ENCODE data around the gene ESRRB. TPM values are rescaled to one million over a fixed set of nuclear protein-coding genes. Genes with fewer than 3 reads are reported as not detected.

ESRRB gene
- not detected for polyA plus RNA-seq (2012; ENCODE audit: insufficient read depth, insufficient read length)

DNA sequence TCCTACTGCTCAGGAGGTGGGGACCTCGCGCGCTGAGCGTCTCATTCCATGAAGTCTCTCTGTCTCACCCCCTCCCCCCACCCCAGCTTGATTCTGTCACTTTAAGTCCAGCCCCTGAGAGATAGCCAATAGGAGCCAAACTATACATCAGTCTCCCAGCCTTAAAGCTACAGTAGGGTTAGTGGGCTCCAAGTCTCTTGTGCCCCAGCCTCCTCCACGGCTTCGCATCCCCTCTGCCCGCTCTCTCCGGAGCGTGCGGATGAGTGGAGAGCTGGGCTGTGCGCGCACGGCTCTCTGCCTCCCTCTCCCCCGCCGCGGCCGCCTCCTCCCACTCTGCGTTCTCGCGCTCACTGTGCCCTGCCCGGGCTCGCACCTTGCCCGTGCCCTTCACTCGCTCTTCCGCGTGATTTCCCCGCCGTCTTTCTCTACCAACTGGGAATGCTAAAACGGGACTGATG is at the start of gene ESRRB:
Gene ESRRB (plus strand): TSS at position 191 of the 458 bp plus-strand sequence. CDS start 265 bp downstream, at position 456.
- DNase-seq (ENCODE audit: low read depth, low spot score), result no peak
- no peak within 1 kb of the TSS for H3K4me3 ChIP-seq (ENCODE audit: low read length)

DNA sequence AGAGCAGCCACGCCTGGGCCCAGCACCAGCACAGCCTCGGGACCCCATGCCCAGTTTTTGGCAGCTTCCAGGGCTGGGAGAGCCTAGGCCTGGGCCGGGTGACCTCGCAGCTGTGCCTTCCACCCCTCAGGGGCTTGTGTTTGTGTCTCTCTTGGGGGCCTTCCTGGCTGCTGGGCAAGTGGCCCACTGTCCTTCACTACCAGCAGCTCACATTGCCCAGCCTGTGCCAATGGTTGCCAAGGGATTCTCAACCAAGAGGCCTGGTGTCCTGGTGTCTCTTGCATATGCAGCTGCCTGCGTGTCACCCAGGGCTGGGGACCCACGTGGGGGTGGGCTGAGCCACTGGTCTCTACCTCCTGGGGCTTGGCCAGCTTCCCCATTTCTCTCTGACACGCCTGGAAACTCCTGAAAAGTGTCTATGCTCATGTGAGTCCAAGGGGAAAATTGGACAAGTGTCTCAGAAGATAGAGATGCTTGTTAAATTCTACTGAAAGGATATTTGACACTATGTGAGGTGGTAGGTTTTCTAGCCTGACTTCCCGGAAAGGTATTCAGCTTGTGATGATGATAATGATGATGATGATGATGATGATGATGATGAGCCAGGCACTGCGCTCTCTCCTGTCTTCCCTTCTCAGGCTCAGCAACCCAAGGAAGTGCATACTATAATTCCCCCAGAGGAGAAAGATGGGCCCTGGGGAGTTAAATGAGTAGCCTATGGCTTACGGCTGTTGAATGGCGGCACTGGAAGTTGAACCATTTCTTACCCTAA is 48.8 kb upstream of the ESRRB start:
- no peak for DNase-seq (ENCODE audit: low read depth, low spot score)
- no peak overlapping the region for H3K4me3 ChIP-seq (ENCODE audit: low read length)

DNA sequence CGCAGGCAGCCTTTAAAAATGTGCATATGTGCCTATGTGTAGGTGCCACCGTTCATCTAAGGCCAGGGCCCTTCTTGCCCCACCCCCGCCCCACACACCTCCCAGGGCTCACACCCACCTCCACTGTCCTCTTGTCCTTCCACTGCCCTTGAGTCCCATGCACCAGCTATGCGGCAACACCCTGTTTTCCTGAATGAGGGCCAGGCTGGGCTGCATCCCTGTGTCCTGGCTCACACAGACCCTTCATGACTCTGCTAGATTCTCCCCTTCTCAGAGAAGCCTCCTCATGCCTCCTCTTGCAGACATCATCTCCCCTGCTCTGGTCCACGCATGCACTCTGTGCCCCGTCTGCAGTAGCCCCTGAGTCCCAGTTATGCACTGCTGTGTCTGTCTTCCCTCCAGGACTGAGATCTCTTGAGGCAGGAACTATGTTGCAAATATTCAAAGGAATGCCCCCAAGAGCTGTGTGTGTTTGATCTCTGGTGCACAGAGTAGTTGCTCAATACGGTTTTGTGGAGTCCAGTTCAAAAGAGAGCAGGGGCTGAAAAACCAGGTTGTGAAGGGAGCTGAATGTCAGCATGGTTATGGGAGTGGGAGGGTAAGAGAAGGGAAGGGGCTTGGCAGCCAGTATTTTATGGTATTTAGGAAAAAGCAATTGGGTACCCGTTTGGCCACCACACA is 47.3 kb upstream of the ESRRB start:
- DNase-seq (ENCODE audit: low read depth, low spot score), result no peak
- no peak overlapping the region for H3K4me3 ChIP-seq (ENCODE audit: low read length)

DNA sequence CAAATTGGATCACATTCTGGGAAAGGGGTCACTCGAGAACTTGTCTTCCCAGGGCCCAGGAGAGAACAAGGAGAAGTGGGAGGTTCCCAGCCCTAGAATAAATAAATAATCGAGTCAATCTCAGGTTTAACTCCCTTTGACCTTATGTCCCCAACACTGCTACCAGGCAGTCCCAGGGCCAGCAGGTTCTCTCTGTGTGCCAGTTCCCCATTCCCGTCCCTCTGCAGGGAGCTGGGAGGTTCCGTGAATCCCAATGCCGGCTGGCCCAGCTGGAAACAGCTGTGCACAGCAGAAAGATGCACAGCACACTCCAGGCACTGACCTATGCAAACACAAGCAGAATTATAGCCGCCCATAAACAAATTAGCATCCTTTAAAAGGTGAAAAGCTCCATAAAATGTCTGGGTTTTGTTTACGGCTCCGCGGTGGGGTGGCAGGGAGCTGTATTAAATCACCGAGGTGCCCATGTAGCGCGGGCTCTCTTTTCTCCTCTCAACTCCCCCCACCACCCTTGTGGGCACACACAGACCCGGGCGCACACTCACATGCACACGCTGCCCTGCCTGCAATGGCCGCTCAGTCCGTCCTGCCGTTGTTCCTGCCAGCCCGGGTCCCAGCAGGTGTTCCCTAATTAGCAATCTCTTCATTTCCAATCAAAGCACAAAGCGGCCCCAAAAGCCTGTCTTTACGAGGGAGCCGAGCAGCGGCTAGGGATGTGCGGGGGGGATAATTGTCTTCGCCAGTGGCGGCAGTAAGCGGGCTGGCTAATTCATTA is 46.6 kb upstream of the ESRRB start:
- DNase-seq (ENCODE audit: low read depth, low spot score), result no peak
- H3K4me3 ChIP-seq (ENCODE audit: low read length), result no peak overlapping the region

DNA sequence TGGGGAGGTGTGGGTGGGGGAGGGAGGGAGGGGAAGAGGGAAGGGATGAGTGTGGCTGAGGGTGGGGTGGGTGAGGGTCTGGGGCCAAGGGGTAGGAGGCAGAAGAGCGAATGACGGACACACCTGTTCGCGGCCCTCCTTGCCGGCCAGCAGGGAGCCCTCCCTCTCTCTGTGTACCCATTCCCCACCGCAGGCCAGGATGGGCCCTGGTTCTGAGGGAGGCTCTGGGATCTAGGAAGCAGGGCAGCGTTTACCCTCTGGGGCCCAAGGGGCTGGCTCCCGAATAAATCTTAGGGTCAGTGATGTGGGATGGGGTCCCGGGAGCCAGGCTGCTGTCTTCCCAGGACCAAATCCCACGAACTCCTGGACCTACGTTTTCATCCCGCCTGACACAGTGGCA is 46.0 kb upstream of the ESRRB start:
- no peak overlapping the region for H3K4me3 ChIP-seq (ENCODE audit: low read length)

GRCh38 chr14:76330411-76331327 is 45.3 kb upstream of the ESRRB start:
- no peak for DNase-seq (ENCODE audit: low read depth, low spot score)
- H3K4me3 ChIP-seq (ENCODE audit: low read length), result no peak overlapping the region

More for the DNA sequence above, 46.0 kb upstream of the ESRRB start:
- no peak for DNase-seq (ENCODE audit: low read depth, low spot score)

GRCh38 chr14:76331328-76332011 is 44.5 kb upstream of the ESRRB start:
- no peak for DNase-seq (ENCODE audit: low read depth, low spot score)

GRCh38 chr14:76333664-76334063 is 42.3 kb upstream of the ESRRB start:
- H3K4me3 ChIP-seq (ENCODE audit: low read length), result no peak overlapping the region
- no peak for DNase-seq (ENCODE audit: low read depth, low spot score)

More at GRCh38 chr14:76331328-76332011, 44.5 kb upstream of the ESRRB start:
- no peak overlapping the region for H3K4me3 ChIP-seq (ENCODE audit: low read length)

DNA sequence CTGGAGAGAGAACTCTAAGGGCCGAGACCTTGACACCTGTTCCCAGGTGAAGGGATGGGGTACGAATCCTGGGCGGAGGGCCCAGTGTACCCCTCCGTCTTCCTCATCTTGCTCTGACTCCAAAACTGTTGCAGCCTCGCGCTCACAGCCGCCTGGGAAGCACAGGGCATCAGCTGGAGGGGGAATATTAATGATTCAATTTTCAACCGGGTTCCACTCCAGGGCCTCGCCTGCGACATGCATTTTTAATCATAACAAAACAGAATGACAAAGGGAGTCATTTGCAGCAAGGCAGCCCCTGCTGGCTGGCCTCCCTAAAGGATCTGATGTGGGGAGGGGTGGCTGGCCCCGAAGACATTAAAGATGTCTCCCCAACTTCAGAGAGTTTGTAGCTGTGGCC is 41.6 kb upstream of the ESRRB start:
- no peak overlapping the region for H3K4me3 ChIP-seq (ENCODE audit: low read length)
- DNase-seq (ENCODE audit: low read depth, low spot score), result no peak

DNA sequence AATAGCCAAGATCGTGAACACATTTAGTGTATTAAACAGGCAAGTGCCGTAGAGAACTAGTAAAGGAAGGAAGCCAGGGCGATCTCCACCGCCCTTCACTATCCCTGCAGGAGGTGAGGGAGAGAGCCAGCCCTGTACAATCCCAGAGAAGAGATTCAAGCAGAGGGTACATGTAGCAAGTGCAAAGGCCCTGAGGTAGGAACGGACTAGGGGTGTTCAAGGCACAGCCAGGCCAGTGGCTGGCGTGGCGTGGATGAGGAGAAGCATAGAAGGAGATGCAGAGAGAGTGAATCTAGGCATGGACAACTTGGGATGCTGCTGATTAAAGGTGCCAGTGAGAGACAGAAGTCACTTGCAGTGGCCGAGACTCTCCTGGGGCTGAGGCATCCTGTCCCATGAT is 39.1 kb upstream of the ESRRB start:
- DNase-seq (ENCODE audit: low read depth, low spot score), result no peak
- H3K4me3 ChIP-seq (ENCODE audit: low read length), result no peak overlapping the region

DNA sequence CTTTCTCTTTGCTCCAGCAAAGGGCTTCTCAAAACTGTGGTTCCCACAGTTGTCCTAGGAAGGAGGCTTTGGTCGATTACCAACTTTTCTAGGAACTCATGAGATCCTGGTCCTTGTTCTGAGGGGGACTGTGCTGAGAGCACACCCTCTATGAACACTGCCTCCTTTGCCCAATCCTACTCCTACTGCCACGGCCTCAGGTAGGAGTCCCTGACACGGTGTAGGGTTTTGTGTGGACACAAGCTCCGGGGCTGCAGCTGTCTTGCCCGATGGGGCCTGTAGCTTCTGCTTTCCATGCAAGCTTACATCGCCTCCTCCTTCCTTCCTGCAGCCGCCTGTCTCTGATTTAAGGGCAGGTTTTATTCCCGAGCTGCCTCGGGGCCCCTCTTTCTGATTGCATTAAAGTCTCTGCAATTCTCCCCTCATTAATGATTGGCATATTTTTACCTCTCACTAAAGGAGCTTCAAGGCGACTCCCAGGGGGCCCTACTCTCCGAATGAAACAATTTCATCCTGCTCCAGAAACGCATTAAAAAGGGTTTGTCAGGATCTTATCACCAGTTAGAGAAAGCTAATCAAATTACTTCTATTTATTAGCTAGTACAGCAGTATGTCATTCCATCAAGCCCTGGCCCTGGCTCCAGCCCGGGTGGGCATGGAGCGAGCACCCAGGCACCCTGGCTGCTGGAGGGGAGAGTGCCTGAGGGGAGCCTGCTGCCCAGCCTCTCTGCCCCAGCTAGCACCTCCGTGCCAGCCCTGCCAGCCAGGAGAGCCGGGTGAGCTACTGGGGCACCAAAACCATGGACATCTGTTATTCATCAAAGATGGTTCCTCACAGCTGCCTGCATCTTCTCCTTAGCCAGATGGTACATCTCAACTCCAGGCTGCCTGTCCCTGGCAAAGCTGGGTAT is 38.0 kb upstream of the ESRRB start:
- no peak for DNase-seq (ENCODE audit: low read depth, low spot score)
- H3K4me3 ChIP-seq (ENCODE audit: low read length), result no peak overlapping the region

DNA sequence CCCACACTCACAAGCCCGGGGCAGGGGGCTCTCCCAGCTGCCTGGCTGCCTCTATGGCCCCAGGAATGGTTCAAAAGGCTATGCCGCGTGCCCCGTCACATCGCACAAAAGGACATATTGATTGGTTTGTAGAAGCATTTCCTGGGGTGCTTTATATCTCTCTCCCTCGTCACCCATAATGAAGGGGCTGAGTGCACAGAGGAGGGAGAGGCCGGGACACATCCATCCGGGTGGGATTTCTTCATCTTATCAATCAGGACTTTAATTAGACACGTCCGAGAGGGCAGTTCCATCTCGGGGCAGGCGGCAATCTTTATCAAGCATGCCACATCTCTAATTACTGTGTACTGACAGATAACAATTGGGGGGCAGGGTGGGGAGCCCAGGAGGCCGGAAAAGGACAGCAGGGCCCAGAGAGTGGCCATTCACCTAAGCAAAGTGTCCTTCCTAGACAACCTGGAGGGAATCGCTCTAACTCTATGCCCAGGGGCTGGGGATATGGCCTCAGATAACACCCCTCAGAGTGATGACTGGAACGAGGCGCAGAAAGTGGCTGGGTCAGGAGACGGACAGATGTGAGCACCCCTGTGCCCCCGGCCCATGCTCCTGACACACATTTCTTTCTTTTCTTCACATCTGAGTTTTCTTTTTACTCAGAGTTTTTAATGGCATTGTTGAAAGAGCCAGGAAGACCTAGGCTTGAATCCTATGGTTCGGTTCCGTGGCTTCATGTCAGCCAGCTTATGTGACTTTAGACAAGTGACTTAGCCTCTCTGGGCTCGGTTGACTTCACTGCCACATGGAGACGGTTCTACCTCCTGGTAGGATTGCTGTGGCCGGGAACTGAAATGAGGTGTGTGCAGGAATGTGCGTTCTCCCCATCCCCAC is 36.0 kb upstream of the ESRRB start:
- DNase-seq (ENCODE audit: low read depth, low spot score), result no peak

GRCh38 chr14:76343386-76343785 is 32.6 kb upstream of the ESRRB start:
- no peak overlapping the region for H3K4me3 ChIP-seq (ENCODE audit: low read length)
- no peak for DNase-seq (ENCODE audit: low read depth, low spot score)

More for the DNA sequence above, 36.0 kb upstream of the ESRRB start:
- no peak overlapping the region for H3K4me3 ChIP-seq (ENCODE audit: low read length)

GRCh38 chr14:76346391-76347160 is 29.4 kb upstream of the ESRRB start:
- no peak overlapping the region for H3K4me3 ChIP-seq (ENCODE audit: low read length)
- DNase-seq (ENCODE audit: low read depth, low spot score), result no peak

DNA sequence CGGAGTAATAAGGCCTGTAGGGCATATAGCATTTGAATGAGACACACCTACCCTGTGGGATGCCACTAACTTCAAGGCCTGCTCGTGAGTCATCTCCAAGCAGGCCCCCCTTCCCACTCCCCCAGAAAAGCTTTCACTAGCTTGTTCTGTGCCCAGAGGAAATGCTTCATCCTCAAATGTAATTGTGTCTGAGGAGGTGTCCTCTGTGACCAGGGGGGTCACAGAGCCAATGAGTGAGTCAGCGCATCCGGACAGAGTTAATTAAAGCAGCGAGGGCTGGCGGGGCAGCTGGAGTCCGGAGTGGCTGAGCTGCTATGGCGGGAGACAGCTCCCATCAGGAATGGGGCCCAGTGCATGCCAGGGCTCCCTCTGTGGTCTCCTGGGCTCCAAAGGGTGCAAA is 27.0 kb upstream of the ESRRB start:
- no peak for DNase-seq (ENCODE audit: low read depth, low spot score)
- no peak overlapping the region for H3K4me3 ChIP-seq (ENCODE audit: low read length)

- H3K4me3 ChIP-seq (ENCODE audit: low read length), result no peak overlapping the region
- no peak for DNase-seq (ENCODE audit: low read depth, low spot score)
Observed at GRCh38 chr14:76349993-76350392, 25.9 kb upstream of the ESRRB start.
